DMS153 treated with DMSO at 0.1 percent for 48 hours (cell line): ENCODE measurements around the gene DNMBP.
"Not testable (repeated sequence)": the region's sequence is repeated elsewhere in the genome, so short reads cannot be mapped to it uniquely, and the experiment has no call there.

Source experiments
- DNase-seq: peaks from one replicate; lab custom pipeline; 2025; ENCODE audit not compliant: unreplicated experiment; lab: John Stamatoyannopoulos, UW

DNMBP gene

GRCh38 chr10:99958302-99958701 is 51.4 kb downstream of the DNMBP start:
- no peak for DNase-seq

GRCh38 chr10:99953510-99953909 is 56.2 kb downstream of the DNMBP start:
- not testable (repeated sequence) for DNase-seq

GRCh38 chr10:99952799-99953198 is 56.9 kb downstream of the DNMBP start:
- DNase-seq, result no peak

GRCh38 chr10:99946051-99946450 is 63.7 kb downstream of the DNMBP start:
- DNase-seq, result not testable (repeated sequence)

DNA sequence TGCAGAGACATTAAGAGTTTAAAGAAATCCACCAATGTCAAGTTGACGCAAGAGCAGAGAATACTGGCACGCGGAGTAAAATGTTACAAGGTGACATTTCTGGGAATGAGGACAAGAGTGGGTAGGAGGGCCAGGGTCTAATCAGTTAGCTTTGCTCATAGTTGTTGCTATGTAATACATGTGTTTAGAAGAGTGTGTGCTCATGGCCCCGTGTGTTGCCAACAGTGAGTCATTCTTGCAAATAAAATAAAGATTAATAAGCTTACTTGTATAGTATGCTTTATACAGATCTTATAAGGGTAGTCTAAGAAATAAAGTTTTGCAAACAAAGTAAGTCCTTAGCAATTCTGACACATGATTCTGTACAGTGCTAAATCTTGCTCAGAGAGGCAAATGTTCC is 64.5 kb downstream of the DNMBP start:
- DNase-seq, result no peak

DNA sequence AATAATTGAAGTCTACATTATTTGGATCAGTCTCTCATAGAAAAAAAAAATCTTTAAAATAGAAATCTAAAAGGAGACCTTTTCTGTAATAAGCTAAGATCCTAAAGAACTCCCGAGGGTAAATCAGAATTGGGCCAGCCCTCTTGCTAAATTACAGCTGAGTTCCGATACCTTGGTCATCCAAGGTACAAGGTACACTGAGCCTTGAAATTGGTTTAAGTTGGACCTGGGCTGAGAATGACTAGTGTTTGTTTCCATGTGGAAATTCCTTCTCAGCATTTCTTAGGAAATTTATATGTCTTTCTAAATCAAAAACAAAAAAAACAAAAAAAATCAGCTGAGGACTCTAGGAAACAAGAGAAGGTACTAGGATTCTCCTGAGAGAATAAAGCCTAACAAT is 64.9 kb downstream of the DNMBP start:
- no peak for DNase-seq

DNA sequence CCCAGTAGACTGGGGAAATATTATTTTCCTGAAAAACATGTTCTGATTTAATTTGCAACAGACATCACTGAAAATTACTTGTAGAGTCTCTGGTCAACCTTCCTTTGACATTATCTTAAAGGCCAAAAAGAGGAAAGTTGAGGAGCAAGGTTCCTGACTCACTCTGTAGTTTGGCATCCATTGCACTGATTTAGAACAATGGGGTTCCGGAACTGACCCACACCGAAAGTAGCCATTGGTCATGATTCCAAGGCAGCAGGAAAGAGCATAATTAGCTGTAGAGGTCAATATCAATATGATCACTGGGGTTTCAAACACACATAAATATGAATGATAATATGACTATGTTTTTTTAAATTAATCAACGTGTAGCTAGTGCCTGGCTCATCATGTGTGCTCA is 65.8 kb downstream of the DNMBP start:
- DNase-seq, result no peak

DNA sequence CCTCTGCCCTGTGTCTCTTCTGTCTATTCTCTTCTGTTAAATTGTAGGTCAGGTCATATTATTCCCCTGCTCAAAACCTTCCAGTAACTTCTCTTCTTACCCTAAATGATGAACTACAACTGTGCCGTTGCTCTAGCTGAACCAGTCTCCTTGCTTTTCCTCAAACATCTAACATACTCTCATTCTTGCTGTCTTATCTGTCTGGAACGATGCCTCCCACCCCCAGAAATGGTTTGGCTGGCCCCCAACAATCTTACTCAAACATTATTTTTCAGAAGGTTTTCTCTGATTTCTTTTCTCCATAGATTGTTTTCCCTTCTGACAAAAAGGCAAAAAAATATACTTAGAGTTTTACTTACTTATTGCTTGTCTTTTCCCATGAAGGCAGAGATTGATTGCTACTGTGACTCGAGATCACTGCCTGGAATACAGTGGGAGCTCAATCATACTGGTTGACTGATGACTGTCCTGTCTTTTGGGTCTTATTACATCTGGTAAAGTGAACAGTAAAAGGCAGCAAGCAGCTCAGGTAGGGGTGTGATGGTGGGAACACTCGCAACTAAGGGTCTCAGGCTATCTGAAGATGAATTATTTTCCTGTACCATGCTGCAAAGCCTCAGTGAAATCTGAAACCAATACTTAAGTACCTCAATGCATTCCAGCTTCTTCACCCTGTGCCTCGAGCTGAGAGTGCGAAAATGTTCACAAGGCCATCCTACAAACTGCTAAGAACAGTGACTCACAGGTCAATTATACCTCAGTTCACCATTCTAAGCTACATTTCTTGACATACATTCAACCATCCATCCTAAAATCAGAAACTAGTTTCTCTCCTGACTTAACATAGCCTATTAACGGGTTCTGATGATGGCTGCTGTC is 67.6 kb downstream of the DNMBP start:
- DNase-seq, result no peak

DNA sequence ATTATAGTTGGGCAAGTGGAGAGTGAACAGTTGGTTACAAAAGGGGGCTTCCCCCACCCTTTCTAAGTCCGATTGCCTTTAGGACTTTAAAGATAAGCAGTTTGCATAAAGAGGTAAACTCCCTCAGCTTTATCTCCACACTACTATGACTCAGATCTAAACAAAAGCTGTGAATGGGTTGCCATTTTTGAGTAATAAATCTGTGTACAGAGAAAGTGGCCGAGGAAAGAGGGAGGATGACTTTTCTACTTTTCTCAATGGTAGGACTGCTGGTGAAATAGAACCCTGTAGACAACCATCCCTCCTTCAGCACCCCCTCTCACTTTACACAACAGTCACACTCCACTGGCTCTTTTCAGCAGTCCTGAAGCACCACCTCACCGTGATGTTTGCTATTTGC is 71.2 kb downstream of the DNMBP start:
- DNase-seq, result no peak

DNA sequence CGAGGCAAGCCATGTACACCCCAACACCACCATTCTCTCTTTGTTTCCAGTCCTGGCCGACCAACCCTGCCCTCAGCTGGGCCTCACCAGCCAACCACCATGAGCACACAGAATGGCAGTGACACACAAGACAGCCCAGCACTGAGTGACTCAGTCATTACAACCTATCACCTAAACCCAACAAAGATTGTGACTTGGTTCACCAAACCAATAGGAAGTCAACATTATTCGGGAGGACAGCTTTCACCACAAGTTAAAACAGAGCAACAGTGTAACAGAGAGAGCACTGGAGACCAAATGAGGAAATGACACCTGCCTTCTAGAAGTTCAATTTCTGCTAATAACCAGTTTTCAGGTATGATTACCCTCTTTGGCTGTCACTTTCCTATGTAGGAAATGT is 72.1 kb downstream of the DNMBP start:
- DNase-seq, result no peak

- DNase-seq, result not testable (repeated sequence)
Observed at GRCh38 chr10:99932203-99932957, 77.4 kb downstream of the DNMBP start.

- no peak for DNase-seq
Observed at GRCh38 chr10:99930731-99931550, 78.8 kb downstream of the DNMBP start.

- no peak for DNase-seq
Observed at GRCh38 chr10:99929360-99929759, 80.4 kb downstream of the DNMBP start.

DNA sequence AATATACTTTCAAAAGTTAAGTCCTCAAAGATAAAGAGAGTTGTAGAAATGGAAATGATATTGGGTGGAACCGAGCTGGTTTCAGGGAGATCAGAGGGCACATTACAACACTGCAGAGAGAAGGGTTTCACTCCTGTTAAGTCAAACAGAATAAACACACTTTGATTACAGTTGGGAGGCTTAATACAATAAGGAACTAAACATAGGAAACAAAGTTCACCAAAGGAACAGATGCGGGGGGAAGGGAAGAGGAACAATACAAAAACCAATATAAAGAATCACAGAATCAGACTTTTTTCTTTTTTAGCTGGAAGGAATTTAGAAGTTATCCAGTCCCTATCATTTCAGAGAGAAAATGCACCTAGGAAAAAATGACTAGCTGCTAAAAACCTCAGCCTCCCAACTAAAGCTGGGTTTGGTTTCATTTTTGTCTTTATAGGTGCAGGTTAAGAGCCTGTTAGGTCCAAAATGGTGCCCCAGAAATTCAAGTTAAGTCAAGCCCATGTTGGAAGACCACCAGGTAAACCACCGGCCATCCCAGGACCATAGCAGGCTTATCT is 81.9 kb downstream of the DNMBP start:
- DNase-seq, result no peak

- no peak for DNase-seq
Observed at GRCh38 chr10:99926925-99927720, 82.6 kb downstream of the DNMBP start.

- DNase-seq, result no peak
Observed at GRCh38 chr10:99924451-99925255, 85.1 kb downstream of the DNMBP start.

DNA sequence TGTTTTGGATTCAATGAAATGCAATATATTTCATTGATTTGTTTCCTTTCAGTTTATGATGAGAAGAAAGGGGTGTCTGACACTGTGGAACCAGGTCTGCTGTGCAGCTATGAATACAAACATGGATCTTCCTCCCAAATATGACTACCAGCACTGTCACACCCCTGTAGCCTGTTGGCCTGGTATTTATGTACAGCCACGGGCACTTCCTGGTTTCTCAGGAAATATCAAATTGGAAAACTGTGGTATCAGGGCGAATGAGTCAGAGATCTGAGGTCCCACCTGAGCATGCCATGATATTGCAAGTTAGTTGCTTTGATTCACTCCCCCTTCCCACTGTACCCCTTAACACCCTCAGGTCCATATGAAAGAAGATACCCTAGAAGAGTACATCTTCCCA is 87.8 kb downstream of the DNMBP start:
- no peak for DNase-seq

- DNase-seq, result no peak
Observed at GRCh38 chr10:99920901-99921300, 88.8 kb downstream of the DNMBP start.

- DNase-seq, result no peak
Observed at GRCh38 chr10:99920486-99920885, 89.3 kb downstream of the DNMBP start.
